Heart left ventricle (tissue), 16 donors: Measurements from ENCODE around the gene DCAF8L2. TPM values are rescaled to one million over a fixed set of nuclear protein-coding genes. Genes with fewer than 3 reads are reported as not detected.
A peak's percentile ranks its signal among the peaks of the same experiment; 100 is the strongest.

Experiments used
- ATAC-seq, 4 donors: fragments of 200-7000 bp; cut with Tn5 transposase; one replicate each; pipeline ENCODE4 v1.9.1; 2020 to 2022; ENCODE audit warnings: moderate library complexity in 4 of 4, mild to moderate bottlenecking in 3 of 4, moderate number of reproducible peaks in 1 of 4
- DNase-seq, 5 donors: peaks; one replicate each; pipeline ENCODE4 v3.0.0-alpha.2; 2020
- H3K27ac ChIP-seq, 12 donors: fragments of 200-600 bp; sonication (generic) in 4 of 12; one replicate each; pipeline versions ENCODE4 v1.5.0 to v1.8.0; 2016 to 2022; ENCODE audit warnings: mild to moderate bottlenecking in 2 of 12
- H3K27me3 ChIP-seq, 9 donors: fragments of 200-600 bp; sonication (generic) in 2 of 9; one replicate each; pipeline versions ENCODE4 v1.5.1 to v1.8.0; 2016 to 2022; ENCODE audit warnings: mild to moderate bottlenecking in 3 of 9
- H3K36me3 ChIP-seq, 9 donors: fragments of 200-600 bp; sonication (generic) in 2 of 9; one replicate each; pipeline versions ENCODE4 v1.5.0 to v1.8.0; 2018 to 2022; ENCODE audit warnings: mild to moderate bottlenecking in 2 of 9
- H3K4me1 ChIP-seq, 12 donors: fragments of 200-600 bp; sonication (generic) in 4 of 12; one replicate each; pipeline versions ENCODE4 v1.5.0 to v1.8.0; 2016 to 2022; ENCODE audit warnings: mild to moderate bottlenecking in 3 of 12
- H3K4me3 ChIP-seq, 12 donors: fragments of 200-600 bp; sonication (generic) in 4 of 12; one replicate each; pipeline versions ENCODE4 v1.5.0 to v1.8.0; 2017 to 2022; ENCODE audit warnings: mild to moderate bottlenecking in 9 of 12, moderate library complexity in 4 of 12
- H3K9me3 ChIP-seq, 12 donors: fragments of 200-600 bp; sonication (generic) in 4 of 12; one replicate each; pipeline versions ENCODE4 v1.5.0 to v1.8.0; 2016 to 2022; ENCODE audit warnings: mild to moderate bottlenecking in 1 of 12
- POLR2A ChIP-seq, 2 donors: fragments of 450-650 bp; IDR thresholded peaks; one replicate each; pipeline ENCODE4 v1.6.1; 2017; ENCODE audit warnings: antibody characterized with exemption in 2 of 2, mild to moderate bottlenecking in 2 of 2, moderate library complexity in 2 of 2
- WGBS, 4 donors: extraction: QIAGEN DNeasy Blood & Tissue Kit in 2 of 4; methylation state at CpG; one replicate each; pipeline versions ENCODE4 v1.1.5 to v1.1.7; 2013 to 2018; 5-methylcytosine and 5-hydroxymethylcytosine counted together
- intact Hi-C, 10 donors: fragments of 100-400 bp; cut with DNase I; formaldehyde crosslinking; loops; one replicate each; pipeline versions ENCODE4 v1.11.1 to v1.14.2; 2022
- polyA plus RNA-seq, 2 donors: library from polyadenylated mRNA; stranded (reverse); fragments of 200-250 nt; gene quantifications; one replicate each; pipeline ENCODE4 v1.2.3, GENCODE V29; 2013
- total RNA-seq, 9 donors: library from RNA; depleted of rRNA in 2 of 9; stranded (reverse); fragments of >200 nt in 2 of 9; fragmentation: NEBNext Ultra II Directional in 3 of 9; extraction: Animal tissue kit (Norgen Biotek cat#: 25700) in 3 of 9; gene quantifications; one replicate each; pipeline versions ENCODE4 v1.1.0 to v1.2.4, GENCODE V29; 2016 to 2023
- TF ChIP-seq, protein P1 (sequence below), 12 donors: fragments of 200-600 bp; sonication (generic) in 4 of 12; IDR thresholded peaks; one replicate each; pipeline versions ENCODE4 v1.5.0 to v1.8.0; 2018 to 2022; ENCODE audit warnings: antibody characterized with exemption in 12 of 12, mild to moderate bottlenecking in 5 of 12
- donor health status: ischemic (EF 13 %, LVEDD 7.1; RV severe dilation, severe dysfunction).
- donor health status: healthy with polysubstance abuse.
- donor health status: DM: no; HTN: yes; CAD: no.
- donor health status: DM: no; HTN: no; CAD: no.
- donor health status: ischemic (EF 25% LVEDD 6.9; RV normal size, moderate dysfunction).
- donor health status: ischemic (EF 25% LVEDD 5.7; RV mildly dilated, moderate dysfunction).
- donor health status: healthy.
- donor health status: DM: yes; HTN: yes; CAD: no.
- donor health status: ischemic (EF 35%, LVEDD 5.7; RV mildly dilated, moderate dysfunction).
- donor health status: nonischemic (EF 11% LVEDD 7.7; RV severe dilation, severe dysfunction).
- donor health status: DM: yes; HTN: yes; CAD: no.
- donor health status: PGD.
- donor health status: ischemic (EF 29% LVEDD 5.4; RV normal size, mild dysfunction).
- donor health status: nonischemic (EF 23%, LVEDD 6.1; RV moderate dilation, normal function).

DCAF8L2 gene
- total and polyA plus RNA-seq, 11 donors = not detected

DNA sequence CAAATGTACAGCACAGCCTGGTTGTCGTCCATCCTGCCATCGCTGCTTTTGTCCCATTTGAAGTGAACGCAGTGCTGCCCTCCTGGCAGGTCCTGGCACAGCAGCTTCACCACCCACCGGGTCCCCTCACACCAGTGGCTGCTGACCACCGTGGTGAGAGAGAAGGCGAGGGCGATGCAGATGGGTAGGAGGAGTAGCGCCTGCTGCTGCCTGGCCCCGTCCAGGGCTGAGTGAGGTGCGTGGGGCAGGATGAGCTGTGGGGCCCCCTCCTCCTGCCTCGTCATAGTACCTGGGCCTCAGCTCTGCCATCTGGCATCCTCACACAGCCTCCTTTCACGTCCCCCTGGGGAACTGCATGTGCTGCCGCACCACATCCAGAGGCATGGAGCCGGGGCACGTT lies 1.8 kb downstream of the DCAF8L2 start:
- DNase-seq (no peak), ATAC-seq (no peak)
- WGBS, 4 donors = 64 to 85% (median 80%) methylated on average over 15 of the region's 15 CpGs
- H3K27ac ChIP-seq = no peak overlapping the region
- no peak for TF ChIP-seq POLR2A (IDR thresholded peaks at IDR 0.05)
- TF ChIP-seq, protein P1, sequence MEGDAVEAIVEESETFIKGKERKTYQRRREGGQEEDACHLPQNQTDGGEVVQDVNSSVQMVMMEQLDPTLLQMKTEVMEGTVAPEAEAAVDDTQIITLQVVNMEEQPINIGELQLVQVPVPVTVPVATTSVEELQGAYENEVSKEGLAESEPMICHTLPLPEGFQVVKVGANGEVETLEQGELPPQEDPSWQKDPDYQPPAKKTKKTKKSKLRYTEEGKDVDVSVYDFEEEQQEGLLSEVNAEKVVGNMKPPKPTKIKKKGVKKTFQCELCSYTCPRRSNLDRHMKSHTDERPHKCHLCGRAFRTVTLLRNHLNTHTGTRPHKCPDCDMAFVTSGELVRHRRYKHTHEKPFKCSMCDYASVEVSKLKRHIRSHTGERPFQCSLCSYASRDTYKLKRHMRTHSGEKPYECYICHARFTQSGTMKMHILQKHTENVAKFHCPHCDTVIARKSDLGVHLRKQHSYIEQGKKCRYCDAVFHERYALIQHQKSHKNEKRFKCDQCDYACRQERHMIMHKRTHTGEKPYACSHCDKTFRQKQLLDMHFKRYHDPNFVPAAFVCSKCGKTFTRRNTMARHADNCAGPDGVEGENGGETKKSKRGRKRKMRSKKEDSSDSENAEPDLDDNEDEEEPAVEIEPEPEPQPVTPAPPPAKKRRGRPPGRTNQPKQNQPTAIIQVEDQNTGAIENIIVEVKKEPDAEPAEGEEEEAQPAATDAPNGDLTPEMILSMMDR (IDR thresholded peaks at IDR 0.05) = no peak
- H3K4me1 ChIP-seq = no peaks in the 10 kb centered on the region
- H3K9me3 ChIP-seq = no peaks in the 10 kb centered on the region
- intact Hi-C loops = loop anchor here in 1 of 10 donors (2.0 kb wide), 1 partner anchor 31 kb away; no protein-coding TSS in a partner anchor
- H3K27me3 ChIP-seq = no peaks in the 10 kb centered on the region
- H3K4me3 ChIP-seq = no peak overlapping the region
- no peaks in the 10 kb centered on the region for H3K36me3 ChIP-seq

DNA sequence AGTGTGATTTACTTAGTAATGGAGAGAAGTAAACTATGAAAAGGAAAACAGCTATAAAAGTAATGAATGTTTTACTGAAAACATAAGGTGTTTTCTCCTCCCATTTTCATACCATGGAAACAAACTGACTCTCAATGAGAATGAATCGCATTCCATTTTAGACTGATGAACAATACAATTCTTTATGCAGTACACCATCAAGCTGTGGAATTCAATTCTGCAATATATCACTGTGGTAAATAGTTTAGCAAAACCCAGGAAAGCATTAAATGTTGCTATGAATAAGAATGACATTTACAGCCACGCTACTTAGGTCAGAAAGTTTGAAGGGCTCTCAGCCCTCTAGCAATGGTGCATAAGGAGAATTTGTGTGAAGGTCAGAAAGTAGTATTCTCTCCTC lies 7.4 kb downstream of the DCAF8L2 start:
- Histone ChIP-seq H3K4me1 (no peaks in the 10 kb centered on the region), H3K4me3 (no peak overlapping the region), H3K27me3 (no peaks in the 10 kb centered on the region), H3K36me3 (no peaks in the 10 kb centered on the region), H3K9me3 (no peaks in the 10 kb centered on the region), H3K27ac (no peak overlapping the region)
- TF ChIP-seq POLR2A (IDR thresholded peaks at IDR 0.05) = no peak
- TF ChIP-seq, protein P1 (IDR thresholded peaks at IDR 0.05) = no peak
- ATAC-seq (no peak), DNase-seq (no peak)
- 67 to 79% (median 79%) methylated on average over 2 of the region's 2 CpGs for whole genome bisulfite sequencing, 4 donors
- intact Hi-C loops = no loop called here

DNA sequence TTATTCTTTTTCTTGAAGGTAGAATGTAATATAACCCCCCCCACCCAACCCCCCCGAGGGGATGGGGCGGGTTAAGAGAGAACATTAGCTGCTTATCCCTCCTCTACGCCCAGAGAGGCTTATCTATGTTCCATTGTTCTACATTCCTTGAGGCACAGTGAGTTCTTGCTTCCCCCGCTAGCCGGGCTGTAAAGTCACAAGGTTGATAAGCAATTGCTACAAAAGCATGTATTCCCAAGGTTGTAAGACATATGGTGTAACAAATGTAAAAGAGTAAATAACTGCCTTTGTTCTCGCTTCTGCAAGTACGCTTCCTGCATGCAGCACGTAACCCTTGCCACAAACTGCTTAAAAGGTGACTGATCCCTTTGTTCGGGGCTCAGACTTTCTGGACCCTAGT lies 8.2 kb downstream of the DCAF8L2 start:
- WGBS, 4 donors = 31 to 46% (median 36%) methylated on average over 9 of the region's 9 CpGs
- Histone ChIP-seq H3K27me3 (no peaks in the 10 kb centered on the region), H3K4me3 (no peak overlapping the region), H3K27ac (no peak overlapping the region), H3K36me3 (no peaks in the 10 kb centered on the region), H3K9me3 (no peaks in the 10 kb centered on the region), H3K4me1 (no peaks in the 10 kb centered on the region)
- DNase-seq (no peak), ATAC-seq (peak in 3 of 4 donors; percentile 47 to 82 (median 79))
- TF ChIP-seq POLR2A (IDR thresholded peaks at IDR 0.05) = no peak
- TF ChIP-seq, protein P1 (IDR thresholded peaks at IDR 0.05) = no peak
- intact Hi-C loops = no loop called here

DNA sequence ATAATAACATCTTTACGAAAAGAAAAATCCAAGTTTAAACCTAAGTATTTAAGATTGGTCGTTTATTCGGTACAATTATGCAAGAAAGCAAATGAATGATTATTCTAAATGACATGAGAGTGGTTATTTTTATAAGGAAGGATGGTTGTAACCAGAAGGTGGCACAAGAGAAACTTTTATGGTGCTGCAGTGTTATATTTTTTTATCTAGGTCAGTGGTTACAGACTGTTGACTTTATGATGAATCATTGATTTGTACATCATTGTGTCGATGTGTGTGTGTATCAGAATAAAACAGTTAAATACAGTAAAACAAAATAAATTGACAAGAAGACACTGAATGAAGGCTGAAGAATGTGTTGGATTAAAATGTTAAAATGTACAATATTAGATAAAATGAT lies 9.8 kb downstream of the DCAF8L2 start:
- Histone ChIP-seq H3K27me3 (no peaks in the 10 kb centered on the region), H3K27ac (no peak overlapping the region), H3K9me3 (no peaks in the 10 kb centered on the region), H3K4me3 (no peak overlapping the region), H3K36me3 (no peaks in the 10 kb centered on the region), H3K4me1 (no peaks in the 10 kb centered on the region)
- ATAC-seq (no peak), DNase-seq (no peak)
- TF ChIP-seq, protein P1 (IDR thresholded peaks at IDR 0.05) = no peak
- no peak for TF ChIP-seq POLR2A (IDR thresholded peaks at IDR 0.05)
- intact Hi-C loops = no loop called here
- WGBS, 4 donors = 59 to 90% (median 77%) methylated on average over 4 of the region's 4 CpGs
